GM23338 (cell line): ENCODE measurements around the gene CCNK. TPM values are rescaled to one million over a fixed set of nuclear protein-coding genes. Genes with fewer than 3 reads are reported as not detected.

ENCODE experiments used
- ATAC-seq: fragments of 200-7000 bp; cut with Tn5 transposase; 3 replicates; pipeline ENCODE4 v1.9.1; 2020
- DNase-seq: peaks from one replicate; pipeline ENCODE4 v3.0.0-alpha.2; 2015; ENCODE audit warnings: low spot score
- H2AFZ ChIP-seq: fragments of 200-600 bp; sonication (generic); 2 replicates; pipeline ENCODE4 v1.8.0; 2016; ENCODE audit warnings: antibody characterized with exemption, mild to moderate bottlenecking, moderate library complexity
- H3F3A ChIP-seq: fragments of 200-600 bp; sonication (generic); replicated peaks from 2 replicates; pipeline ENCODE4 v1.8.0; 2017; ENCODE audit warnings: antibody characterized with exemption, mixed run types, low read depth
- H3K27ac ChIP-seq: fragments of 200-600 bp; sonication (generic); 2 replicates; pipeline ENCODE4 v1.6.1; 2016; ENCODE audit warnings: low read depth
- H3K27me3 ChIP-seq: fragments of 200-600 bp; sonication (generic); 2 replicates; pipeline ENCODE4 v1.8.0; 2016; ENCODE audit warnings: mild to moderate bottlenecking, mixed run types, moderate library complexity; ENCODE audit not compliant: insufficient read depth
- H3K36me3 ChIP-seq: fragments of 200-600 bp; sonication (generic); 2 replicates; pipeline ENCODE4 v1.8.0; 2016; ENCODE audit warnings: mild to moderate bottlenecking; ENCODE audit not compliant: insufficient read depth
- H3K4me1 ChIP-seq: fragments of 200-600 bp; sonication (generic); 2 replicates; pipeline ENCODE4 v1.8.0; 2016; ENCODE audit warnings: mild to moderate bottlenecking, moderate library complexity; ENCODE audit not compliant: insufficient read depth
- H3K4me2 ChIP-seq: fragments of 200-600 bp; sonication (generic); 2 replicates; pipeline ENCODE4 v1.7.1; 2017; ENCODE audit warnings: mixed run types
- H3K4me3 ChIP-seq: fragments of 200-600 bp; sonication (generic); 2 replicates; pipeline ENCODE4 v1.6.1; 2016; ENCODE audit warnings: mixed run types
- H3K79me2 ChIP-seq: fragments of 200-600 bp; sonication (generic); replicated peaks from 2 replicates; pipeline ENCODE4 v1.8.0; 2017; ENCODE audit warnings: mild to moderate bottlenecking; ENCODE audit not compliant: insufficient read depth
- H3K9me2 ChIP-seq: fragments of 200-600 bp; sonication (generic); 2 replicates; pipeline ENCODE4 v1.8.0; 2017; ENCODE audit not compliant: insufficient read depth
- H4K20me1 ChIP-seq: fragments of 200-600 bp; sonication (generic); replicated peaks from 2 replicates; pipeline ENCODE4 v1.8.0; 2017; ENCODE audit warnings: mild to moderate bottlenecking; ENCODE audit not compliant: insufficient read depth
- H3K27ac Mint-ChIP-seq: 2 replicates; pipeline ENCODE4 v1.8.0; 2020; ENCODE audit warnings: inconsistent platforms, mild to moderate bottlenecking, moderate library complexity, mixed read lengths
- H3K27me3 Mint-ChIP-seq: 3 replicates; pipeline ENCODE4 v1.8.0; 2022; ENCODE audit warnings: low read depth, mild to moderate bottlenecking, moderate library complexity, mixed read lengths, inconsistent platforms; ENCODE audit not compliant: insufficient read depth, poor library complexity
- H3K36me3 Mint-ChIP-seq: 3 replicates; pipeline ENCODE4 v1.8.0; 2021; ENCODE audit warnings: low read depth, mild to moderate bottlenecking, inconsistent platforms, moderate library complexity, mixed read lengths
- H3K4me1 Mint-ChIP-seq: 3 replicates; pipeline ENCODE4 v1.8.0; 2020; ENCODE audit warnings: mild to moderate bottlenecking, inconsistent platforms, mixed read lengths
- H3K4me3 Mint-ChIP-seq: 3 replicates; pipeline ENCODE4 v1.8.0; 2021; ENCODE audit warnings: moderate library complexity, mild to moderate bottlenecking, inconsistent platforms, mixed read lengths
- H3K9me3 Mint-ChIP-seq: 3 replicates; pipeline ENCODE4 v1.8.0; 2020; ENCODE audit warnings: moderate library complexity, mild to moderate bottlenecking, inconsistent platforms, mixed read lengths
- ETS1 ChIP-seq: IDR thresholded peaks from 2 replicates; pipeline ENCODE4 v1.6.1; 2016; ENCODE audit warnings: antibody characterized with exemption
- EZH2phosphoT487 ChIP-seq: fragments of 200-600 bp; sonication (generic); IDR thresholded peaks from one replicate; pipeline ENCODE4 v1.8.1; 2018; ENCODE audit warnings: antibody characterized with exemption; ENCODE audit not compliant: unreplicated experiment
- JUNB ChIP-seq: IDR thresholded peaks from one replicate; pipeline ENCODE4 v1.6.1; 2016; ENCODE audit warnings: antibody characterized with exemption; ENCODE audit not compliant: unreplicated experiment
- ZNF114 ChIP-seq: fragments of 250-450 bp; sonication (Bioruptor Pico); IDR thresholded peaks from 2 replicates; pipeline ENCODE4 v1.5.0; 2020; ENCODE audit warnings: mild to moderate bottlenecking, moderate library complexity
- polyA plus RNA-seq: library from polyadenylated mRNA; unstranded; fragments of >200 nt; fragmentation: Nextera tagmentation; extraction: Ambion mirVana; gene quantifications from 2 replicates; pipeline ENCODE4 v1.2.1, GENCODE V29; 2016
- total RNA-seq: library from RNA; depleted of rRNA; stranded (reverse); fragments of >200 nt; shearing (Covaris generic); gene quantifications from 2 replicates; pipeline ENCODE4 v1.2.3, GENCODE V29; 2014
- TF ChIP-seq, protein P1 (sequence below), 2 experiments: fragments of 200-600 bp in 1 of 2; sonication (generic) in 1 of 2; conservative IDR thresholded peaks; 2 replicates each; pipeline versions ENCODE4 v1.5.1 to v1.6.1; 2016 to 2017; ENCODE audit warnings: antibody characterized with exemption in 2 of 2, low read depth in 2 of 2, mild to moderate bottlenecking in 2 of 2, moderate library complexity in 1 of 2

CCNK gene
- total and polyA plus RNA-seq, 2 experiments from 2014 or later, result 54.0 to 60.6 TPM

GRCh38 chr14:99538275-99538674, 57.1 kb downstream of the CCNK start:
- Histone ChIP-seq H3K79me2 (peaks cover 59% of the 10 kb centered on the region), H2AFZ (no peak overlapping the region), H4K20me1 (no peaks in the 10 kb centered on the region; the same call in 1 of the 2 replicates), H3K4me2 (no peak overlapping the region), H3K27me3 (no peaks in the 10 kb centered on the region), H3K9me2 (no peaks in the 10 kb centered on the region), H3F3A (no peaks in the 10 kb centered on the region), H3K4me1 (peaks cover 6% of the 10 kb centered on the region), H3K36me3 (no peaks in the 10 kb centered on the region), H3K27ac (no peak overlapping the region), H3K4me3 (no peak overlapping the region)
- peaks cover 16% of the 10 kb centered on the region for H3K27me3 Mint-ChIP-seq
- TF ChIP-seq, protein P1, sequence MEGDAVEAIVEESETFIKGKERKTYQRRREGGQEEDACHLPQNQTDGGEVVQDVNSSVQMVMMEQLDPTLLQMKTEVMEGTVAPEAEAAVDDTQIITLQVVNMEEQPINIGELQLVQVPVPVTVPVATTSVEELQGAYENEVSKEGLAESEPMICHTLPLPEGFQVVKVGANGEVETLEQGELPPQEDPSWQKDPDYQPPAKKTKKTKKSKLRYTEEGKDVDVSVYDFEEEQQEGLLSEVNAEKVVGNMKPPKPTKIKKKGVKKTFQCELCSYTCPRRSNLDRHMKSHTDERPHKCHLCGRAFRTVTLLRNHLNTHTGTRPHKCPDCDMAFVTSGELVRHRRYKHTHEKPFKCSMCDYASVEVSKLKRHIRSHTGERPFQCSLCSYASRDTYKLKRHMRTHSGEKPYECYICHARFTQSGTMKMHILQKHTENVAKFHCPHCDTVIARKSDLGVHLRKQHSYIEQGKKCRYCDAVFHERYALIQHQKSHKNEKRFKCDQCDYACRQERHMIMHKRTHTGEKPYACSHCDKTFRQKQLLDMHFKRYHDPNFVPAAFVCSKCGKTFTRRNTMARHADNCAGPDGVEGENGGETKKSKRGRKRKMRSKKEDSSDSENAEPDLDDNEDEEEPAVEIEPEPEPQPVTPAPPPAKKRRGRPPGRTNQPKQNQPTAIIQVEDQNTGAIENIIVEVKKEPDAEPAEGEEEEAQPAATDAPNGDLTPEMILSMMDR (conservative IDR thresholded peaks at IDR 0.05; ENCODE audit: low read depth in 2 of 2), result peak; percentile 19 to 28; a peak in 2 of 4 replicates
- TF ChIP-seq EZH2phosphoT487 (no peak), ETS1 (no peak), JUNB (no peak)
- no peak overlapping the region for H3K4me3 Mint-ChIP-seq
- no peaks in the 10 kb centered on the region for H3K36me3 Mint-ChIP-seq
- ATAC-seq, result peak; percentile 58
- H3K27ac Mint-ChIP-seq, result peak overlapping the region; percentile 62; the same call in 1 of the 2 replicates
- H3K4me1 Mint-ChIP-seq, result peaks cover 40% of the 10 kb centered on the region
- no peak for DNase-seq
- no peaks in the 10 kb centered on the region for H3K9me3 Mint-ChIP-seq

- Histone ChIP-seq H3K79me2 (peaks cover 59% of the 10 kb centered on the region), H3F3A (no peaks in the 10 kb centered on the region), H3K4me2 (no peak overlapping the region), H3K27ac (no peak overlapping the region), H2AFZ (no peak overlapping the region), H4K20me1 (no peaks in the 10 kb centered on the region; the same call in 1 of the 2 replicates), H3K4me1 (peaks cover 6% of the 10 kb centered on the region), H3K9me2 (no peaks in the 10 kb centered on the region), H3K4me3 (no peak overlapping the region), H3K27me3 (no peaks in the 10 kb centered on the region), H3K36me3 (no peaks in the 10 kb centered on the region)
- no peak for TF ChIP-seq ZNF114
- TF ChIP-seq, protein P1 (conservative IDR thresholded peaks at IDR 0.05; ENCODE audit: low read depth in 2 of 2), result 0 out of 4 replicates have a peak, but pooled peaks of 1 of the 2 experiments have one; percentile 3
- DNase-seq (no peak), ATAC-seq (no peak)
- Mint-ChIP-seq H3K36me3 (no peaks in the 10 kb centered on the region), H3K9me3 (no peaks in the 10 kb centered on the region), H3K27me3 (peaks cover 16% of the 10 kb centered on the region), H3K27ac (no peak overlapping the region), H3K4me1 (peaks cover 43% of the 10 kb centered on the region), H3K4me3 (no peak overlapping the region)
Observed at GRCh38 chr14:99538733-99539132, 57.5 kb downstream of the CCNK start.
